ENCODE data around the gene TCF7L2. TPM values are rescaled to one million over a fixed set of nuclear protein-coding genes. Genes with fewer than 3 reads are reported as not detected.

The TCF7L2 gene
- total RNA-seq, 1 donor from 2014 or later = 88.2 TPM

DNA sequence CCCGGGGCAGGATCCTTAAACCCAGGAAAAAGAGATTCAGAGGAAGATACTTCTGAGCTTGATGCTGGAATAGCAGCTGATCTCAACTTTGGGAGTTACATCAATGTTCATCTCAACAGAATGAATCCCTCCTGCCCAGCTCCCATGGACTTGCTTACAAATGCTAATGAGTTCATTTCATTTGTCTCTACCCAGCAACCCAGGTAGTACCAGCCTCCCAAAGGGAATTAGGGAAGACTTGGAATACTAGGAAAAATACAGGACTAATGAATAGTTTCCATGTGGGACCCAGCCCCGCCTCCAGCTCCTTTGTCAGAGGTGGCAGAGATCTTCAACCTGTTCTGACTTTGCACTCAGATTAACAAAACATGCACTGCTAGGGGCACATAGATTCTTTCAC is 22.1 kb upstream of the TCF7L2 start:
- Mint-ChIP-seq H3K4me3 (ENCODE audit: unreplicated experiment) (no peak overlapping the region), H3K4me1 (ENCODE audit: unreplicated experiment) (no peaks in the 10 kb centered on the region), H3K27ac (ENCODE audit: unreplicated experiment) (no peak overlapping the region), H3K9me3 (ENCODE audit: unreplicated experiment) (peaks cover 3% of the 10 kb centered on the region), H3K27me3 (ENCODE audit: unreplicated experiment) (no peaks in the 10 kb centered on the region), H3K36me3 (ENCODE audit: unreplicated experiment) (peaks cover 2% of the 10 kb centered on the region)
- no peak for TF ChIP-seq CTCF (IDR thresholded peaks at IDR 0.05)
- DNase-seq (ENCODE audit: extremely low spot score, unreplicated experiment) = no peak

DNA sequence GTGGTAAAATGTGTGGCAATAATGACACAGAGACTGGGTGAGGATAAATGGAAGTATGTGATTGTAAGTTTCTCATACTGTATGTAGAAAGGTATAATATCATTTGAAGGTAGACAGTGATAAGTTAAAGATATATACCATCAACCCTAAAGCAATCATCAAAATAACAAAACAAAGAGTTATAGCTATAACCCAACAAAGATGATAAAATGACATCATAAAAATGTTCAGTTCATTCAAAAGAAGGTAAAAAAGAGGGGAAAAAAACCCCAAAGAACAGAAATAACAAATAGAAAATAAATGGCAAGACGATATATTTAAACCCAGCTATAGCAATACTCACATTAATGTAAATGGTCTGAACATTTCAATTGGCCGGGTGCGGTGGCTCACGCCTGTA is 17.4 kb upstream of the TCF7L2 start:
- peaks cover 2% of the 10 kb centered on the region for H3K36me3 Mint-ChIP-seq (ENCODE audit: unreplicated experiment)
- H3K27ac Mint-ChIP-seq (ENCODE audit: unreplicated experiment) = no peak overlapping the region
- no peak for TF ChIP-seq CTCF (IDR thresholded peaks at IDR 0.05)
- H3K27me3 Mint-ChIP-seq (ENCODE audit: unreplicated experiment) = no peaks in the 10 kb centered on the region
- no peak for DNase-seq (ENCODE audit: extremely low spot score, unreplicated experiment)
- no peaks in the 10 kb centered on the region for H3K4me1 Mint-ChIP-seq (ENCODE audit: unreplicated experiment)
- no peak overlapping the region for H3K4me3 Mint-ChIP-seq (ENCODE audit: unreplicated experiment)
- peaks cover 3% of the 10 kb centered on the region for H3K9me3 Mint-ChIP-seq (ENCODE audit: unreplicated experiment)

DNA sequence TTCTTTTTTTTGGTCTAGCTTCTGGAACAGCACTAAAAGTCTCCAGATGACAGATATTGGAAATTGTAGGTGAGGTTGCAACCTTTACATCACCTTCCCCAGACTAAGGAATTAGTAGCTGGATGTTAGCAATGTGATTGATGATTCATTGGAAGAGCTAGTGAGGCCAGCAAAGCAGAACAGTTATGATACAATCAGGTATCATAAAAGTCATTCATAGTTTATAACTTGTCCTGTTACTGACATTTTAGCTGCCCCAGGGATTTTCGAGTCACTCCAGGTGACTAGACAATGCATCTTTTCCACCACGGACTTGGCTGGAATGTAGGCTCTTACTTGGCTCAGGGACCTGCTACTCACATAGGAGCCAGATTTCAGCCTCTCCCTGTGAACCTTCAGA is 15.9 kb upstream of the TCF7L2 start:
- no peaks in the 10 kb centered on the region for H3K4me1 Mint-ChIP-seq (ENCODE audit: unreplicated experiment)
- H3K27ac Mint-ChIP-seq (ENCODE audit: unreplicated experiment) = no peak overlapping the region
- H3K36me3 Mint-ChIP-seq (ENCODE audit: unreplicated experiment) = peaks cover 2% of the 10 kb centered on the region
- H3K4me3 Mint-ChIP-seq (ENCODE audit: unreplicated experiment) = no peak overlapping the region
- H3K27me3 Mint-ChIP-seq (ENCODE audit: unreplicated experiment) = no peaks in the 10 kb centered on the region
- peaks cover 3% of the 10 kb centered on the region for H3K9me3 Mint-ChIP-seq (ENCODE audit: unreplicated experiment)
- DNase-seq (ENCODE audit: extremely low spot score, unreplicated experiment) = no peak
- TF ChIP-seq CTCF (IDR thresholded peaks at IDR 0.05) = no peak

GRCh38 chr10:112938808-112939482 is 11.1 kb upstream of the TCF7L2 start:
- no peak for TF ChIP-seq CTCF (IDR thresholded peaks at IDR 0.05)
- no peaks in the 10 kb centered on the region for H3K27me3 Mint-ChIP-seq (ENCODE audit: unreplicated experiment)
- DNase-seq (ENCODE audit: extremely low spot score, unreplicated experiment) = no peak
- H3K9me3 Mint-ChIP-seq (ENCODE audit: unreplicated experiment) = no peaks in the 10 kb centered on the region
- H3K36me3 Mint-ChIP-seq (ENCODE audit: unreplicated experiment) = no peaks in the 10 kb centered on the region
- H3K27ac Mint-ChIP-seq (ENCODE audit: unreplicated experiment) = no peak overlapping the region
- no peak overlapping the region for H3K4me3 Mint-ChIP-seq (ENCODE audit: unreplicated experiment)
- no peaks in the 10 kb centered on the region for H3K4me1 Mint-ChIP-seq (ENCODE audit: unreplicated experiment)

DNA sequence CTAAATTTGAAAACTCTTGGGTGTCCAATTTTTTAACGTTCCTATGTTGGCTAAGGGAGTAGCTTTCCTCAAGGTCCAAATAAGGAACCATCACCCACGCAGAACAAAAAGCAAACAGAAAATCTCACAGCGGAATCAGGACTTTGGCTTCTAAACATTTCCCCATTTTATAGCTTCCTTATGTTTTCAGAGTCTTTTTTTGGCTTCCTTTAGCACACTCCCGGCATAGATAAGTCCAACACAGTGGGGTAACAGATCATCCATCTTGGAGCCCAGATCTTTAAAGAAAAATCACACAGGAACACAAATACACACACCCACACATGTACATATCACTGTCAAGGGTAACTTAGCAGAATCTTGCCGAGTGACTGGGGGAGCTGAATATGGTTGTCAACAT is 4.2 kb upstream of the TCF7L2 start:
- H3K36me3 Mint-ChIP-seq (ENCODE audit: unreplicated experiment) = peaks cover 2% of the 10 kb centered on the region
- TF ChIP-seq CTCF (IDR thresholded peaks at IDR 0.05) = no peak
- no peaks in the 10 kb centered on the region for H3K9me3 Mint-ChIP-seq (ENCODE audit: unreplicated experiment)
- peaks cover 11% of the 10 kb centered on the region for H3K4me1 Mint-ChIP-seq (ENCODE audit: unreplicated experiment)
- H3K27me3 Mint-ChIP-seq (ENCODE audit: unreplicated experiment) = no peaks in the 10 kb centered on the region
- H3K27ac Mint-ChIP-seq (ENCODE audit: unreplicated experiment) = no peak overlapping the region
- H3K4me3 Mint-ChIP-seq (ENCODE audit: unreplicated experiment) = no peak overlapping the region
- DNase-seq (ENCODE audit: extremely low spot score, unreplicated experiment) = no peak
